GM19043 (cell line): ENCODE results near the gene PNKP.

Source experiments
- ATAC-seq: cut with Tn5 transposase; IDR thresholded peaks from one replicate; pipeline ENCODE4 v1.9.1; 2021; ENCODE audit warnings: low read depth; ENCODE audit not compliant: unreplicated experiment

The PNKP gene

GRCh38 chr19:49860336-49861102 lies 6.9 kb downstream of the PNKP start:
- no peak for ATAC-seq

GRCh38 chr19:49859682-49860335 lies 7.6 kb downstream of the PNKP start:
- ATAC-seq, result no peak

GRCh38 chr19:49858088-49858985 lies 9.0 kb downstream of the PNKP start:
- no peak for ATAC-seq

GRCh38 chr19:49857838-49858087 lies 9.6 kb downstream of the PNKP start:
- no peak for ATAC-seq

GRCh38 chr19:49857061-49857837 lies 10.1 kb downstream of the PNKP start:
- no peak for ATAC-seq

GRCh38 chr19:49856574-49857021 lies 10.8 kb downstream of the PNKP start:
- ATAC-seq, result no peak

- ATAC-seq, result no peak
Measured at GRCh38 chr19:49855676-49856573, 11.5 kb downstream of the PNKP start.

- ATAC-seq, result no peak
Measured at GRCh38 chr19:49855277-49855675, 12.1 kb downstream of the PNKP start.

- ATAC-seq, result no peak
Measured at GRCh38 chr19:49854378-49855263, 12.8 kb downstream of the PNKP start.

- no peak for ATAC-seq
Measured at GRCh38 chr19:49853852-49854377, 13.5 kb downstream of the PNKP start.

- no peak for ATAC-seq
Measured at GRCh38 chr19:49852631-49853126, 14.7 kb downstream of the PNKP start.

GRCh38 chr19:49851456-49852259 lies 15.7 kb downstream of the PNKP start:
- no peak for ATAC-seq

- ATAC-seq, result peak; percentile 71
Measured at GRCh38 chr19:49850487-49851342, 16.7 kb downstream of the PNKP start, which contains the start of gene PTOV1. Gene PTOV1 (plus strand): TSS chr19:49851159.

GRCh38 chr19:49850221-49850486 lies 17.2 kb downstream of the PNKP start:
- ATAC-seq, result no peak

GRCh38 chr19:49849433-49850220 lies 17.7 kb downstream of the PNKP start:
- ATAC-seq, result no peak

- ATAC-seq, result no peak
Measured at GRCh38 chr19:49848938-49849337, 18.4 kb downstream of the PNKP start.
